ENCODE results near the gene ZKSCAN4.
A peak's percentile ranks its signal among the peaks of the same experiment; 100 is the strongest.

Gene ZKSCAN4

DNA sequence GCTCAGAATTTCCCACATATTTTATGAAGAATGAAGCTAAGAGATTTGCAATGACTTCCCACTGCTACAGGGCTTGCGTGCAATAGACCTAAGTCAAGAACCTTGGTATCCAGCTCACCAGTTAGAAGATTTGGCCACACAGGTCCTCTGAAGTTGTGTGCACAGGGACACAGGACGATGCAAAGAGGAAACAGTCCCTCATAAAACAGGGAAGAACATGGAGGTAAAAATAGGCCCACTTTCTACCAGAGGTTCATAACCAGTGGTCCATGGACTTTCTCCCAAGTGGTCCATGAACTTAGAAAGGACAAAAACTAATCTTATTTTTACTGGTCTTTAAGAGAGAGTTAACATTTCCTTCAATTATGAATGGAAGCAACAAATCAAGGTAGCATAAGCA lies 1.3 kb downstream of the ZKSCAN4 start:
- DNase-seq (ENCODE audit: low read depth, low spot score), result no peak

GRCh38 chr6:28248916-28249315 lies 3.2 kb downstream of the ZKSCAN4 start:
- DNase-seq (ENCODE audit: low read depth, low spot score), result no peak

GRCh38 chr6:28245206-28245941 lies 6.7 kb downstream of the ZKSCAN4 start:
- DNase-seq (ENCODE audit: low read depth, low spot score), result no peak

GRCh38 chr6:28243946-28244345 lies 8.1 kb downstream of the ZKSCAN4 start:
- no peak for DNase-seq (ENCODE audit: low read depth, low spot score)

DNA sequence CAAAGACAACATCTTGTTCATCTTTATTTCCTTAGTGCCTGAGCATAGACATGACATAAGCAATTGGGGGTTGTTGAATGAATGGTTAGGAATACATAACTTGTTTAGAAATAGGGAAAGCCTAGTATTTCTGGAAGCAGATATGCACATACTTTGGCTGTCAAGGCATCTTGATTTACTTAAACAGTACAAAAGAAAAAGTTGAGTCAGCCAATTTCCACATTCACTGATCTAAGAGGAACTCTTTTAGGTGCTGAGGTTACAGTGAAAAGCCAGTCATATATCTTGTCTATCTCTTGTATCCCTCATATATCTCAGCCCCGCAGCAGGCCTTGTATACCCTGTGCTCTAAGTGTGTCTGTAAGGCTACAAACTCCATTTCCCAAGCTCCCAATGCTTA lies 11.6 kb downstream of the ZKSCAN4 start:
- DNase-seq (ENCODE audit: low read depth, low spot score), result no peak

DNA sequence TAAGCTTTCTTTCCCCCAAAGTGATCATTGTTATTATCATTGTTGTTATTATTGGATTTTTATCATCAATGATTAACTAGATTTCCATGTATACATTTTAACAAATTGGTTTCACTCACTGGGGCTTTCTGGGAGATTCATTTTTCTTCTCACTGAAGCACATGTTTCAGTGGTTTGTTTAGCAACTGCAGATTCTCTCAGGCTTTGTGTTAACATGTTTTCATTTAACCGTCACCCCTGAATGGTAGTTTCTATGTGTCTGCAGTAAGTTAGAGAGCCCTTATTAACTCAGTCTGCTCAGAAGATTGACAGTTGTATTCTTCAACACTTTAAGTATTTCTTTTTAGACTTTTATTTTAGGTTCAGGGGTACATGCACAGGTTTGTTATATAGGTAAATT lies 12.4 kb downstream of the ZKSCAN4 start:
- no peak for DNase-seq (ENCODE audit: low read depth, low spot score)

- no peak for DNase-seq (ENCODE audit: low read depth, low spot score)
Observed at GRCh38 chr6:28235912-28236452, 16.1 kb downstream of the ZKSCAN4 start.

DNA sequence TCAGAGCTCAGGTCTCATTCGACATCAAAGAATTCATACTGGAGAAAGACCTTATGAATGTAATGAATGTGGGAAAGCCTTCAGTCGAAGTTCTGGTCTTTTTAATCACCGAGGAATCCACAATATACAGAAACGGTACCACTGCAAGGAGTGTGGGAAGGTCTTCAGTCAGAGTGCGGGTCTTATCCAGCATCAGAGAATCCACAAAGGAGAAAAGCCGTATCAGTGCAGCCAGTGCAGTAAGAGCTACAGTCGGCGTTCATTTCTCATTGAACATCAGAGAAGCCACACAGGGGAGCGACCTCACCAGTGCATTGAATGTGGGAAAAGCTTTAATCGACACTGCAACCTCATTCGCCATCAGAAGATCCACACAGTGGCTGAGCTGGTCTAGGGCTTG lies 19.3 kb downstream of the ZKSCAN4 start:
- no peak for DNase-seq (ENCODE audit: low read depth, low spot score)

DNA sequence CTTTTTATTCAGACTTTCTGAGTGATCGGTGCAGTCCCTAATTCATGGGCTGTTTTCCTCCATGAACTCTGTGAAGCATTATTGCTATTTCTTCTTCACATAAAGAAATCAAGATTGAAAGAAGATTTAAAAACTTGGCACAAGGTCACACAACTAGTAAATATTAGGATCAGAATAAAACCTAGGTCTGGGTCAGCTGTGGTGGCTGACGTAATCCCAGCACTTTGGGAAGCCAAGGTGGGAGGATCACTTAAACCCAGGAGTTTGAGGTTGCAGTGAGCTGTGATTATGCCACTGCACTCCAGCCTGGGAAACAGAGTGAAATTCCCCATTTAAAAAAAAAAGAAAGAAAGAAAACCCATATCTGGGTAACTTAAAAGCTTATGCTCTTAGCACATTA lies 25.6 kb downstream of the ZKSCAN4 start:
- no peak for DNase-seq (ENCODE audit: low read depth, low spot score)

- DNase-seq (ENCODE audit: low read depth, low spot score), result peak; percentile 45
Observed at GRCh38 chr6:28225056-28225834, 26.8 kb downstream of the ZKSCAN4 start, which contains the start of gene ZSCAN9. Gene ZSCAN9, plus strand, starts transcription at chr6:28225275. Its CDS starts 1,810 bp downstream, at chr6:28227085.

DNA sequence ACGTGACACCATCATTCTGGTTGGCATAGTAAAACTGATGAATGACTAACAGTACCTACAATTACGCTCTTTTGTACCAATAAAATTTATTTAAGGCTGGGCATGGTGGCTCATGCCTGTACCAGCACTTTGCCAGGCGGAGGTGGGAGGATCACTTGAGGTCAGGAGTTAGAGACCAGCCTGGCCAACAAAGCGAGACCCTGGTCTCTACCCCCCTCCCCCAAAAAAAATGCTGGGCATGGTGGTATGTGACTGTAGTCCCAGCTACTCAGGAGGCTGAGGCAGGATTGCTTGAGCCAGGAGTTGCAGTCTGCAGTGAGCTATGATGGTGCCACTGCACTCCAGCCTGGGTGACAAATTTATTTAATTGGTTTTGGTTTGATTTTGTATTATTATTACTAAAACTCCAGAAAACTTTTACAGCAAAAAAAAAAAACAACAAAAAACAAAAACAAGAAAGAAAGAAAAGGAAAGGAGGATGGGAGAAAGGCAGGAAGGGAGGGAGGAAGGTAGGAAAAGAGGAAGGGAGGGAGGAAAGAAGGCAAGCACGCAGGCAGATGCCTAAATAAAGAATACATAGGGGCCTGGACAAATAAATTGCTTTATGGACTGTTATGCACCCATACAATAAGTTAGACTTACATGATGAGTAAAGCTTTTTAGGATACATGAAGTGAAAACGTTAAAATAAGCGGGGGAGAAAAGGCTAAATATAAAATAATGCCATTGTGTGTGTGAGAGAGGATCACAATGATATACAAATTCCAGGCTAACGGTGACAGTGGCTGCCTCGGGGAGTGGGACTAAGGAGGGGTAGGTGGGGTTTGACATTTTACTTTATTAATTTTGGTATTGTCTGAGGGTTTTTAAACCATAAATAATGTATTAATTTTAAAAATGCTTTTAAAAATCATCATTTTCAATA lies 27.7 kb downstream of the ZKSCAN4 start:
- DNase-seq (ENCODE audit: low read depth, low spot score), result no peak

GRCh38 chr6:28220257-28221133 lies 31.6 kb downstream of the ZKSCAN4 start:
- DNase-seq (ENCODE audit: low read depth, low spot score), result no peak

- DNase-seq (ENCODE audit: low read depth, low spot score), result no peak
Observed at GRCh38 chr6:28218312-28219248, 33.5 kb downstream of the ZKSCAN4 start.

DNA sequence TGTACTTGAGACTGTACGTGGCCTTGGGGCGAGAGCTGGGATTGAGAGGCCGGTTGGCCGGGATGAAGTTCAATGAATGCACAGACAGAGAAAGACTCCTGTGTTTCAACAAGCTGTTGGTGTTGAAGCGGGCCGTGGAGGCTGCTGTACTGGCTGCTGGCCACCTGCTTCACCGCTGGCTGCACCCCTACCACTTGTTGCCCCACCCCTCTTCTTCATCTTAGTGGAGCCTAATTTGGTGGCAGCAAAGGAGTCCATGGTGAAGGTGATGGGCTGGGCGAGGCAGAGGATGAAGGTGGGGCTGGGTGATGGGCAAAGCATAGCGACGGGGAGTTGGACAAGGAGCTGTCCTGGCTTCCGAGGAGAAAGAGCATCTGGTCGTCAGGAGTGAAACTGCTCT lies 34.2 kb downstream of the ZKSCAN4 start:
- no peak for DNase-seq (ENCODE audit: low read depth, low spot score)

GRCh38 chr6:28215425-28215824 lies 36.6 kb downstream of the ZKSCAN4 start:
- no peak for DNase-seq (ENCODE audit: low read depth, low spot score)

DNA sequence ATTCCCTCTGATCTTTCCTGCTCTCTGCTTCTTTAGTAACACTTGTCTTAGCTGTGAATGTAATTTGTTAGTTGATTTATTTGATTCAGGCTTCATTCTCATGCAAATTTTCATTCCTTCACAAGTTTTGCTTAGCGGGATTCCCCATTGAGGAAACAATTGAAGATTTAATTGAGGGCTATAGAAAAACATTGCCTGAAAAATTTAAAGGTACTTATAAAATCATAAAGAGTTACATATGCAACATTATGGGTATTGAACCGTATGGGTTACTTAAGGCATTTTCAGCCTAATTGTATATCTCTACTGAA lies 38.9 kb downstream of the ZKSCAN4 start:
- DNase-seq (ENCODE audit: low read depth, low spot score), result no peak

DNA sequence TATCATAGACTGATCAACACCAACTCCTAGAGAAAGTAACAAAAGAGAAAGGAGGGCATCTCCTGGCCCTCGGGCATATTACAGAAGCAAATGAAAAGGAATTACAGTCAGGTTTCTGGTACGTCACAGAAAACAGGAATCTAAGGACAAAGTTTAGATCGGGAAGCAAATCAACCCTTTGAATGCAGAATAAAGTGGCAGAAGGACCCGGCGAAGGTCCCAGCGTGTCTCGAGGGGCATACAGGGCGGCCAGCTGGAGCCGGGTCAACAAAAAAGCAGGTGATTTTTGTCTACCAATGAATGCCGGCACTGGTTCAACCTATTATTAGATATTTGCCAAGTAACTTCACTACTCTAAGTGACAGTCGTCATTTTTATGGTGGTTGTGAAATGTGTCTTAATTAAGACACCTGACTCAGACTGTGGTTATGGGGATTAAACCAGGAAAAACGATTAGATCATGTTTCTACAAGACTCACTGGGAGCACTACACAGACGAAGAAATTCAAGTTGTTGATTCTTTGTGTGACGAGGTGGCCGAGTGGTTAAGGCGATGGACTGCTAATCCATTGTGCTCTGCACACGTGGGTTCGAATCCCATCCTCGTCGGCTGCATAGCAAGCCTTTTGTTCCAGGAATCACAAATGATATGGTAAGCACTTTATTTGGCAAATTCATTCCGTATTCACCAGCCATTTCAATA lies 39.4 kb downstream of the ZKSCAN4 start:
- peak; percentile 36 for DNase-seq (ENCODE audit: low read depth, low spot score)

DNA sequence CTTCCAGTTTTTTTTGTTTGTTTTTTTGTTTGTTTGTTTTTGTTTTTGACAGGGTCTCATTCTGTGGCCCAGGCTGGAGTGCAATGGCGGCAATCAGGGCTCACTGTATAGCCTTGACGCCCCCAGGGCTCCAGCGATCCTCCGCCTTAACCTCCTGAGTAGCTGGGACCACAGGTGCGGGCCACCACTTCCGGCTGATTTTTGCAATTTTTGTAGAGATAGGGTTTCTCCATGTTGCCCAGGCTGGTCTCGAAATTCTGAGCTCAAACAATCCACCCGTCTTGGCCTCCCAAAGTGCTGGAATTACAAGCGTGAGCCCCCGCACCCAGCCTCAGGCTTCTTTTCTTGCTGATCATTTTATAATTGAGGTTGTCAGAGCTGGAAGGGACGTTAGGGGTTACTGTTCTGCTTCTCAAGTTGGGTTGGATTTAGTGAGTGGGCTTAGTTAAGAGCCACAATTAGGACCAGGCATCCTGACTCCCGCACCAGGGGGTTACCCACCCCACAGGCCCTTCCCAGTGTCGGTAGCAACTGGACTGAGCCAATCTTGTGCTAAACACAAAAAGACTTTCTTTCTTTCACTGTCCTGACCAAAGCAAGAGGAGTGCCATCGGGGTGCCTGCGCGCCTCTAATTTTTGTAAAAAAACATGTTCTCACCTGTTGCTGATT lies 40.1 kb downstream of the ZKSCAN4 start:
- DNase-seq (ENCODE audit: low read depth, low spot score), result no peak

All from smooth muscle cell of the brain vasculature (primary cell).